HCT116 (cell line): ENCODE results near the gene SPRR2D. TPM values are rescaled to one million over a fixed set of nuclear protein-coding genes. Genes with fewer than 3 reads are reported as not detected.

Source experiments
- ATAC-seq: fragments of 200-7000 bp; cut with Tn5 transposase; 2 replicates; pipeline ENCODE4 v1.9.1; 2020; ENCODE audit warnings: mild to moderate bottlenecking, moderate library complexity
- BruUV-seq: library from RNA; stranded (reverse); fragments of 400-500 nt; replicated peaks from 2 replicates; lab custom pipeline; 2021; lab: Mats Ljungman, UMichigan
- CTCF ChIA-PET: fragments of 300-600 bp; sonication (Branson Sonifier 250); formaldehyde crosslinking; loops from one replicate; lab custom pipeline; 2021; ENCODE audit warnings: antibody characterized with exemption; lab: Charles Lee
- POLR2A ChIA-PET: fragments of 300-600, 350-600 bp; sonication (Branson Sonifier 250); formaldehyde crosslinking; loops from one replicate; lab custom pipeline; 2021; ENCODE audit warnings: antibody characterized with exemption; lab: Charles Lee
- RAD21 ChIA-PET, 2 experiments: fragments of 300-600 bp; sonication (Branson Sonifier 250); formaldehyde crosslinking; loops; one replicate each; lab custom pipeline; 2023; ENCODE audit warnings: low total read pairs in 2 of 2; ENCODE audit not compliant: uncharacterized antibody in 2 of 2, unreplicated experiment in 2 of 2, low non-redundant PET in 1 of 2; lab: Charles Lee
- DNase-seq: peaks from one replicate; pipeline ENCODE4 v3.0.0-alpha.2; 2010; ENCODE audit warnings: low read depth, low spot score
- H2AFZ ChIP-seq: fragments of 200-600 bp; shearing (Covaris generic), sonication (generic); 2 replicates; pipeline ENCODE4 v1.6.1; 2017; ENCODE audit warnings: low read depth, mixed run types, mixed read lengths, antibody characterized with exemption, low read length; ENCODE audit not compliant: poor library complexity, severe bottlenecking
- H3K27ac ChIP-seq: 2 replicates; pipeline ENCODE4 v1.5.1; 2012; ENCODE audit warnings: low read depth, low read length
- H3K27me3 ChIP-seq: fragments of 200-600 bp; sonication (generic); 2 replicates; pipeline ENCODE4 v1.6.1; 2016; ENCODE audit warnings: mixed run types, low read length, mixed read lengths; ENCODE audit not compliant: insufficient read depth
- H3K36me3 ChIP-seq, 2 experiments: fragments of 200-500 bp in 1 of 2; fragments of 200-600 bp in 1 of 2; sonication (Bioruptor generic) in 1 of 2; sonication (generic) in 1 of 2; 2 replicates each; pipeline versions ENCODE4 v1.5.1 to v1.6.1; 2014 to 2016; ENCODE audit warnings: low read length in 2 of 2, inconsistent platforms in 1 of 2, mixed read lengths in 1 of 2, mixed run types in 1 of 2; ENCODE audit not compliant: insufficient read depth in 2 of 2, control insufficient read depth in 1 of 2
- H3K4me1 ChIP-seq, 2 experiments: fragments of 200-600 bp in 1 of 2; sonication (generic) in 1 of 2; 2 replicates each; pipeline versions ENCODE4 v1.5.1 to v1.6.1; 2012 to 2017; ENCODE audit warnings: low read length in 2 of 2, inconsistent platforms in 1 of 2, mild to moderate bottlenecking in 1 of 2, mixed read lengths in 1 of 2, mixed run types in 1 of 2, moderate library complexity in 1 of 2; ENCODE audit not compliant: insufficient read depth in 2 of 2, control insufficient read depth in 1 of 2
- H3K4me2 ChIP-seq: fragments of 200-600 bp; sonication (generic); 2 replicates; pipeline ENCODE4 v1.6.1; 2017; ENCODE audit warnings: mixed run types, low read length, mixed read lengths
- H3K4me3 ChIP-seq, 2 experiments: fragments of 200-600 bp in 1 of 2; sonication (generic) in 1 of 2; replicated peaks in 1 of 2; 2 replicates each; pipeline ENCODE4 v1.5.1; 2011 to 2016; ENCODE audit warnings: low read length in 2 of 2, control low read depth in 1 of 2, low read depth in 1 of 2, mild to moderate bottlenecking in 1 of 2, mixed read lengths in 1 of 2, mixed run types in 1 of 2
- H3K79me2 ChIP-seq: fragments of 200-600 bp; sonication (generic); 2 replicates; pipeline ENCODE4 v1.6.1; 2017; ENCODE audit warnings: mild to moderate bottlenecking, mixed run types, low read length, moderate library complexity, mixed read lengths; ENCODE audit not compliant: insufficient read depth
- H3K9ac ChIP-seq: fragments of 200-600 bp; sonication (generic); 2 replicates; pipeline ENCODE4 v1.6.1; 2016; ENCODE audit warnings: low read length, mixed read lengths
- H3K9me2 ChIP-seq: fragments of 200-600 bp; sonication (generic), shearing (Covaris generic); 2 replicates; pipeline ENCODE4 v1.6.1; 2017; ENCODE audit warnings: mixed run types, mild to moderate bottlenecking, moderate library complexity; ENCODE audit not compliant: insufficient read depth
- H3K9me3 ChIP-seq, 2 experiments: fragments of 200-500 bp in 1 of 2; fragments of 200-600 bp in 1 of 2; sonication (Bioruptor generic) in 1 of 2; sonication (generic) in 1 of 2; 2 replicates each; pipeline ENCODE4 v1.6.1; 2014 to 2017; ENCODE audit warnings: low read length in 2 of 2, mixed read lengths in 2 of 2, inconsistent platforms in 1 of 2, low read depth in 1 of 2, mild to moderate bottlenecking in 1 of 2, mixed run types in 1 of 2, moderate library complexity in 1 of 2; ENCODE audit not compliant: control insufficient read depth in 1 of 2, insufficient read depth in 1 of 2
- H4K20me1 ChIP-seq: fragments of 200-600 bp; sonication (generic), shearing (Covaris generic); 2 replicates; pipeline ENCODE4 v1.6.1; 2017; ENCODE audit warnings: mixed run types, mild to moderate bottlenecking, moderate library complexity; ENCODE audit not compliant: insufficient read depth
- CBX3 ChIP-seq: IDR thresholded peaks from 2 replicates; pipeline ENCODE4 v1.6.1; 2012; ENCODE audit warnings: low read depth
- CEBPB ChIP-seq: IDR thresholded peaks from 2 replicates; pipeline ENCODE4 v1.6.1; 2012; ENCODE audit warnings: low read depth
- EGR1 ChIP-seq: IDR thresholded peaks from 2 replicates; pipeline ENCODE4 v1.6.1; 2012; ENCODE audit warnings: low read depth
- EZH2 ChIP-seq: fragments of 200-600 bp; sonication (generic); IDR thresholded peaks from 2 replicates; pipeline ENCODE4 v1.6.1; 2017; ENCODE audit warnings: antibody characterized with exemption, mixed run types
- EZH2phosphoT487 ChIP-seq: fragments of 200-600 bp; IDR thresholded peaks from 2 replicates; pipeline ENCODE4 v1.6.1; 2018; ENCODE audit warnings: antibody characterized with exemption, borderline replicate concordance
- FOSL1 ChIP-seq: IDR thresholded peaks from 2 replicates; pipeline ENCODE4 v1.6.1; 2012; ENCODE audit warnings: low read depth
- POLR2A ChIP-seq: IDR thresholded peaks from 2 replicates; pipeline ENCODE4 v1.7.0; 2011; ENCODE audit warnings: borderline replicate concordance; ENCODE audit not compliant: insufficient read depth, insufficient read length; ENCODE audit errors: extremely low read depth
- POLR2AphosphoS5 ChIP-seq: IDR thresholded peaks from 2 replicates; pipeline ENCODE4 v1.6.1; 2011; ENCODE audit warnings: mild to moderate bottlenecking, low read depth, low read length, moderate library complexity
- RAD21 ChIP-seq: IDR thresholded peaks from 2 replicates; pipeline ENCODE4 v1.6.1; 2012; ENCODE audit warnings: low read depth, mild to moderate bottlenecking
- SP1 ChIP-seq: IDR thresholded peaks from 2 replicates; pipeline ENCODE4 v1.6.1; 2012; ENCODE audit warnings: low read depth
- SRF ChIP-seq: IDR thresholded peaks from 2 replicates; pipeline ENCODE4 v1.6.1; 2012; ENCODE audit warnings: low read depth
- YY1 ChIP-seq: IDR thresholded peaks from 2 replicates; pipeline ENCODE4 v1.6.1; 2011; ENCODE audit warnings: low read length, low read depth, moderate library complexity, mild to moderate bottlenecking; ENCODE audit not compliant: insufficient replicate concordance; ENCODE audit errors: extremely low read depth
- ZFX ChIP-seq: fragments of 450-650 bp; IDR thresholded peaks from 2 replicates; pipeline ENCODE4 v1.6.1; 2017
- ZNF274 ChIP-seq: fragments of 200-500 bp; sonication (Bioruptor generic); IDR thresholded peaks from 2 replicates; pipeline ENCODE4 v1.6.1; 2014; ENCODE audit warnings: mild to moderate bottlenecking, low read depth, low read length, inconsistent platforms
- intact Hi-C: fragments of 100-400 bp; cut with micrococcal nuclease; formaldehyde crosslinking; loops from 2 replicates; pipeline ENCODE4 v1.10.0; 2022
- total RNA-seq: library from RNA; stranded (reverse); gene quantifications from one replicate; pipeline ENCODE4 v1.2.1, GENCODE V29; 2021; ENCODE audit not compliant: unreplicated experiment
- TF ChIP-seq, protein P1 (sequence below): IDR thresholded peaks from 2 replicates; pipeline ENCODE4 v1.6.1; 2012
- TF ChIP-seq, protein P2 (sequence below): IDR thresholded peaks from 2 replicates; pipeline ENCODE4 v1.6.1; 2011; ENCODE audit warnings: mild to moderate bottlenecking, low read length, moderate library complexity; ENCODE audit not compliant: insufficient replicate concordance; ENCODE audit errors: extremely low read depth
- TF ChIP-seq, protein P3 (sequence below): IDR thresholded peaks from 2 replicates; pipeline ENCODE4 v1.6.1; 2012

SPRR2D gene
- total RNA-seq, 1 experiment from 2014 or later, result 6.9 TPM

DNA sequence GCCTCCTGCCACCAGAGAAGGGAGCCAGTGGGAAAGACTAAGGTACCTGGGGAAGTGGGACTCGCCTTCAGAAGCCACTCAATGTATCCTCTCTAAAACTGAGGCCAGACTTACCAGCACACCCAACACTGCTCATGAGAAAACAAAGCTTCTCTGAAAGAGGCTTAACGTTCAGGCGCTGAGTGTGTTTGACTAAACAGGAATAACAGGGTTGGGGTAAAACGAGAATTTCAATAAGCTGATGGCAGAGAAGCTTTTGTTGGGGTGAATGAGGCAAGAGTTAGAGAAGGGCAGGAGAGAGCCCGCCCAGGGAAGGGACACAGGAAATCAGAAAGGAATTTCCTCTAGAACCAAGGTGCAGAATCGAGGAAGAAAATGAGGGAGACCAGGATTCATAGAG, 41.1 kb downstream of the SPRR2D start:
- Histone ChIP-seq H3K9me3 (no peaks in the 10 kb centered on the region), H3K27me3 (peaks cover 23% of the 10 kb centered on the region; the same call in 1 of the 2 replicates), H3K4me3 (no peak overlapping the region), H3K4me2 (no peak overlapping the region), H3K9me2 (no peaks in the 10 kb centered on the region), H3K36me3 (no peaks in the 10 kb centered on the region), H3K27ac (no peak overlapping the region), H3K9ac (no peak overlapping the region), H4K20me1 (no peaks in the 10 kb centered on the region), H3K4me1 (peaks cover 0 to 10% of the 10 kb centered on the region in 2 experiments; a peak in 1 of 4 replicates), H3K79me2 (no peaks in the 10 kb centered on the region), H2AFZ (no peak overlapping the region)
- ChIA-PET RAD21 (no interaction called here), CTCF (no interaction called here), POLR2A (no interaction called here)
- intact Hi-C loops, result no loop called here
- DNase-seq, result no peak
- ATAC-seq, result no peak
- no peak for TF ChIP-seq SP1
- TF ChIP-seq YY1, result no peak
- no peak for TF ChIP-seq CBX3
- TF ChIP-seq POLR2AphosphoS5, result no peak
- TF ChIP-seq CEBPB, result no peak
- BruUV-seq, result no TSS peak

DNA sequence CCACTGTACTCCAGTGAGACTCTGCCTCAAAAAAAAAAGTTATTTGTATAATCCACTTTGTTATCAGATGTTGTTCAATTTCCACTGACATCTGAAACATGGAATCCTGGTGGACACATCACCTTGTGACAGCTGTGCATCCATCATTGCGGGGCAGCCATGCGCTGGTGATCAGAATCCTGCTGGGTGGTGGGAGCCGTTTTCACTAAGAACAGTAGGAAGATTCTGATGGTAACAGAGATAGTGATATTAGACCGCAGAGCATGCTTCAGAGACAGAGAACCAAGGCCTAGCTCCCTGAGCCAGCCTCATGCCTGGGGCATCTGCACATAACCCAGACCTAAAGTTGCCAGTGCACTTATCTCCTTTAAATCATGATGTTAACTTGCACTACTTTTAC, 42.4 kb downstream of the SPRR2D start:
- no peak for ATAC-seq
- ChIA-PET RAD21 (no interaction called here), CTCF (no interaction called here), POLR2A (no interaction called here)
- peaks cover 0 to 10% of the 10 kb centered on the region in 2 experiments; a peak in 1 of 4 replicates for H3K4me1 ChIP-seq
- no peak for TF ChIP-seq CEBPB
- TF ChIP-seq, protein P1, sequence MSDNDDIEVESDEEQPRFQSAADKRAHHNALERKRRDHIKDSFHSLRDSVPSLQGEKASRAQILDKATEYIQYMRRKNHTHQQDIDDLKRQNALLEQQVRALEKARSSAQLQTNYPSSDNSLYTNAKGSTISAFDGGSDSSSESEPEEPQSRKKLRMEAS, result no peak
- TF ChIP-seq RAD21, result no peak
- TF ChIP-seq, protein P2, sequence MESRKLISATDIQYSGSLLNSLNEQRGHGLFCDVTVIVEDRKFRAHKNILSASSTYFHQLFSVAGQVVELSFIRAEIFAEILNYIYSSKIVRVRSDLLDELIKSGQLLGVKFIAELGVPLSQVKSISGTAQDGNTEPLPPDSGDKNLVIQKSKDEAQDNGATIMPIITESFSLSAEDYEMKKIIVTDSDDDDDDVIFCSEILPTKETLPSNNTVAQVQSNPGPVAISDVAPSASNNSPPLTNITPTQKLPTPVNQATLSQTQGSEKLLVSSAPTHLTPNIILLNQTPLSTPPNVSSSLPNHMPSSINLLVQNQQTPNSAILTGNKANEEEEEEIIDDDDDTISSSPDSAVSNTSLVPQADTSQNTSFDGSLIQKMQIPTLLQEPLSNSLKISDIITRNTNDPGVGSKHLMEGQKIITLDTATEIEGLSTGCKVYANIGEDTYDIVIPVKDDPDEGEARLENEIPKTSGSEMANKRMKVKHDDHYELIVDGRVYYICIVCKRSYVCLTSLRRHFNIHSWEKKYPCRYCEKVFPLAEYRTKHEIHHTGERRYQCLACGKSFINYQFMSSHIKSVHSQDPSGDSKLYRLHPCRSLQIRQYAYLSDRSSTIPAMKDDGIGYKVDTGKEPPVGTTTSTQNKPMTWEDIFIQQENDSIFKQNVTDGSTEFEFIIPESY, result no peak
- TF ChIP-seq CBX3, result no peak
- TF ChIP-seq POLR2AphosphoS5, result no peak
- TF ChIP-seq EGR1, result no peak
- TF ChIP-seq ZFX, result no peak
- TF ChIP-seq, protein P3, sequence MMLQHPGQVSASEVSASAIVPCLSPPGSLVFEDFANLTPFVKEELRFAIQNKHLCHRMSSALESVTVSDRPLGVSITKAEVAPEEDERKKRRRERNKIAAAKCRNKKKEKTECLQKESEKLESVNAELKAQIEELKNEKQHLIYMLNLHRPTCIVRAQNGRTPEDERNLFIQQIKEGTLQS, result no peak
- no peak for TF ChIP-seq POLR2A
- TF ChIP-seq FOSL1, result no peak
- no peak for TF ChIP-seq EZH2phosphoT487
- TF ChIP-seq SP1, result no peak
- TF ChIP-seq YY1, result no peak
- no peak for TF ChIP-seq SRF
- no peak for TF ChIP-seq EZH2
- TF ChIP-seq ZNF274, result no peak
- no peaks in the 10 kb centered on the region for H3K36me3 ChIP-seq
- intact Hi-C loops, result no loop called here
- no peaks in the 10 kb centered on the region for H3K9me2 ChIP-seq
- no peak overlapping the region for H3K4me3 ChIP-seq
- no peak overlapping the region for H3K9ac ChIP-seq
- DNase-seq, result no peak
- H3K4me2 ChIP-seq, result no peak overlapping the region
- no peaks in the 10 kb centered on the region for H3K79me2 ChIP-seq
- no peak overlapping the region for H2AFZ ChIP-seq
- H3K27ac ChIP-seq, result no peak overlapping the region
- no peaks in the 10 kb centered on the region for H4K20me1 ChIP-seq
- H3K9me3 ChIP-seq, result no peaks in the 10 kb centered on the region
- BruUV-seq, result no TSS peak
- H3K27me3 ChIP-seq, result peaks cover 23% of the 10 kb centered on the region; the same call in 1 of the 2 replicates
